Epithelial cell of esophagus (primary cell): ENCODE results near the gene MDH1B.
"Not testable (repeated sequence)": the region's sequence is repeated elsewhere in the genome, so short reads cannot be mapped to it uniquely, and the experiment has no call there.

ENCODE experiments used
- DNase-seq: peaks from one replicate; pipeline ENCODE4 v3.0.0; 2010; ENCODE audit warnings: low read depth
- H3K4me3 ChIP-seq: 2 replicates; pipeline ENCODE4 v1.5.1; 2011; ENCODE audit warnings: mild to moderate bottlenecking, low read length, control low read depth
- CTCF ChIP-seq: IDR thresholded peaks from 2 replicates; pipeline ENCODE4 v1.5.1; 2011; ENCODE audit warnings: low read depth, mild to moderate bottlenecking, low read length, control low read depth, inconsistent platforms; ENCODE audit not compliant: insufficient read depth; ENCODE audit errors: missing control alignments

MDH1B gene

GRCh38 chr2:206765242-206766056 is at the start of gene MDH1B, which contains the start of gene FASTKD2:
TSS of gene MDH1B (minus strand) at chr2:206765328. CDS start at chr2:206765271, 57 bp downstream.
TSS of gene FASTKD2 (plus strand) at chr2:206765606. CDS start at chr2:206766694, 1,088 bp downstream.
- peak within 1 kb of the TSS; percentile 96 for H3K4me3 ChIP-seq

GRCh38 chr2:206814498-206814897 is 49.4 kb upstream of the MDH1B start:
- DNase-seq, result no peak
- no peak overlapping the region for H3K4me3 ChIP-seq
- no peak for TF ChIP-seq CTCF

More at GRCh38 chr2:206765242-206766056, at the start of gene MDH1B, which contains the start of gene FASTKD2:
- TF ChIP-seq CTCF, result no peak
- peak; percentile 97 for DNase-seq

GRCh38 chr2:206812471-206812870 is 47.3 kb upstream of the MDH1B start:
- DNase-seq, H3K4me3 ChIP-seq: not testable (repeated sequence)

GRCh38 chr2:206807624-206808023 is 42.5 kb upstream of the MDH1B start:
- DNase-seq, H3K4me3 ChIP-seq: not testable (repeated sequence)

GRCh38 chr2:206805887-206806607 is 40.9 kb upstream of the MDH1B start:
- no peak overlapping the region for H3K4me3 ChIP-seq
- no peak for DNase-seq
- no peak for TF ChIP-seq CTCF

GRCh38 chr2:206804326-206804725 is 39.2 kb upstream of the MDH1B start:
- no peak for DNase-seq
- no peak overlapping the region for H3K4me3 ChIP-seq
- TF ChIP-seq CTCF, result no peak

GRCh38 chr2:206802654-206803514 is 37.8 kb upstream of the MDH1B start:
- TF ChIP-seq CTCF, result no peak
- DNase-seq, result no peak

More at GRCh38 chr2:206802654-206803514, 37.8 kb upstream of the MDH1B start:
- H3K4me3 ChIP-seq, result no peak overlapping the region
